ENCODE data around the gene RAB40A.
"Not testable (repeated sequence)": the region's sequence is repeated elsewhere in the genome, so short reads cannot be mapped to it uniquely, and the experiment has no call there.

The RAB40A gene

GRCh38 chrX:103460001-103460755 lies 59.1 kb downstream of the RAB40A start:
- not testable (repeated sequence) for DNase-seq

- DNase-seq, result no peak
Measured at GRCh38 chrX:103453655-103454054, 65.6 kb downstream of the RAB40A start.
